CD4-positive, alpha-beta T cell treated with Interleukin-4 for 1 hour (primary cell): ENCODE data around the gene AAMP.
"Not testable (repeated sequence)": the region's sequence is repeated elsewhere in the genome, so short reads cannot be mapped to it uniquely, and the experiment has no call there.

Source experiments
- DNase-seq, 2 donors: peaks; one replicate each; pipeline ENCODE4 v3.0.0-alpha.2; 2020 to 2022

AAMP gene

GRCh38 chr2:218269900-218270720 lies at the start of gene AAMP, which contains the start of gene PNKD:
Gene AAMP, minus strand, starts transcription at chr2:218270137. Its CDS starts 51 bp downstream, at chr2:218270086.
Gene PNKD, plus strand, starts transcription at chr2:218270519. Its CDS starts 17 bp downstream, at chr2:218270536.
- peak; percentile 100 for DNase-seq

GRCh38 chr2:218318241-218318640 lies 48.3 kb upstream of the AAMP start:
- no peak for DNase-seq

- DNase-seq, result peak in 1 of 2 donors; percentile 20
Observed at GRCh38 chr2:218317835-218318234, 47.9 kb upstream of the AAMP start.

- DNase-seq, result no peak
Observed at GRCh38 chr2:218317303-218317630, 47.3 kb upstream of the AAMP start.

GRCh38 chr2:218315397-218315796 lies 45.5 kb upstream of the AAMP start:
- no peak for DNase-seq

GRCh38 chr2:218314764-218315163 lies 44.8 kb upstream of the AAMP start:
- not testable (repeated sequence) for DNase-seq

DNA sequence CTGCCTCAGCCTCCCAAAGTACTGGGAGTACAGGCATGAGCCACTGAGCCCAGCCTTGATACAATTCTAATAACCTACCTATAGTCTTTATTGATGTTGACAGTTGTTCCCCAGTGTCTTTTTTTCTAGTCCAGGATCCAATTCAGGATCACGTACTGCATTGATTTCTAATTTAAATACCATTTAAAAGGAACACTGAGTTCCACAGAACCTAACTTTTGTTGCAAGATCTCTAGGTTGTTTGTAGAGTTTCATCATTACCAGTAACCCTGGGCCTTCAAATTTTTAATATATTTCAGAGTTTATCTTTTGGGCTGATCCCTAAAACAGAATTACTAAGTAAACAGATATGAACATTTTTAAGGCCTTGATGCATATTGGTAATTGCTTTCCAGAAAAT lies 43.4 kb upstream of the AAMP start:
- no peak for DNase-seq

GRCh38 chr2:218312267-218312756 lies 42.4 kb upstream of the AAMP start:
- DNase-seq, result no peak

DNA sequence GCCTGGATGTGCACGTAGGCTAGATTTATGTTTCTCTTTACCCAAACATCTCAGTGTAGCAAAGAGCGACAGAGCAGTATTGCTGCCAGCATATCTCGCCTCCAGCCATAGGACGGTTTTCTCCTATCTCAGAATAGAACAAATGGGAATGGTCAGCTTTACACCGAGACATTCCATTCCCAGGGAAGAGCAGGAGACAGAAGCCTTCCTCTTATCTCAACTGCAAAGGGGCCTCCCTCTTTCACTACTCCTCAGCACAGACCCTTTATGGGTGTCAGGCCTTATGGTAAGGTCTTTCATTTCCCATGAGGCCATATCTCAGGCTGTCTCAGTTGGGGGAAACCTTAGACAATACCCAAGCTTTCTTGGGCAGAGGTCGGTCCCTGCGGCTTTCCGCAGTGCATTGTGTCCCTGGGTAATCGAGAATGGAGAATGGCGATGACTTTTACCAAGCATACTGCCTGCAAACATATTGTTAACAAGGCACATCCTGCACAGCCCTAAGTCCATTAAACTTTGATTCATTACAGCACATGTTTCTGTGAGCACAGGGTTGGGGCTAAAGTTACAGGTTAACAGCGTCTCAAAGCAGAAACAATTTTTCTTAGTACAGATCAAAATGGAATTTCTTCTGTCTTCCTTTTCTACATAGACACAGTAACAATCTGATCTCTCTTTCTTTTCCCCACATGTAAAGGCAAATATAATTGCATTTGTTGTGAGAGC lies 41.8 kb upstream of the AAMP start:
- not testable (repeated sequence) for DNase-seq

DNA sequence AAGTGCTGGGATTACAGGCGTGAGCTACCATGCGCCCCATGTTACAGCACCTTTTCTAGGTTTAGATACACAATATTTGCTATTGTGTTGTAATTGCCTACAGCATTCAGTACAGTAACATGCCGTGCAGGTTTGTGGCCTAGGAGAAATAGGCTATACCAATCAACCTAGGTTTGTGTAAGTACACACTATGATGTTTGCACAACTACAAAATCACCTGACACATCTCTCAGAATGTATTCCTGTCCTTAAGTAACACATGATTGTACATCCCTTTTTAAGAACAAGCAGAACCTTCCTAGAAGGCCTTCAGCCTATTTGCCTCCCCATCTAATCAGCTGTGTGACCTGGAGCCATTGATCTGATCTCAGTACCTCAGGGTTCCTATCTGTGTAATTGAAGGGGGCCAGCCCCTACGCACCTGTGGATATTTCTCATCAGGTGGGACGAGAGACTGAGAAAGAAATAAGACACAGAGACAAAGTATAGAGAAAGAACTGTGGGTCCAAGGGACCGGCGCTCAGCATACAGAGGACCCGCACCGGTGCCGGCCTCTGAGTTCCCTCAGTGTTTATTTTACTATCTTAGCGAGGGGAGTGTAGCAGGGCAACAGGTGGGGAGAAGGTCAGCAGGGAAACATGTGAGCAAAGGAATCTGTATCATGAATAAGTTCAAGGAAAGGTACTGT lies 41.1 kb upstream of the AAMP start:
- DNase-seq, result no peak

DNA sequence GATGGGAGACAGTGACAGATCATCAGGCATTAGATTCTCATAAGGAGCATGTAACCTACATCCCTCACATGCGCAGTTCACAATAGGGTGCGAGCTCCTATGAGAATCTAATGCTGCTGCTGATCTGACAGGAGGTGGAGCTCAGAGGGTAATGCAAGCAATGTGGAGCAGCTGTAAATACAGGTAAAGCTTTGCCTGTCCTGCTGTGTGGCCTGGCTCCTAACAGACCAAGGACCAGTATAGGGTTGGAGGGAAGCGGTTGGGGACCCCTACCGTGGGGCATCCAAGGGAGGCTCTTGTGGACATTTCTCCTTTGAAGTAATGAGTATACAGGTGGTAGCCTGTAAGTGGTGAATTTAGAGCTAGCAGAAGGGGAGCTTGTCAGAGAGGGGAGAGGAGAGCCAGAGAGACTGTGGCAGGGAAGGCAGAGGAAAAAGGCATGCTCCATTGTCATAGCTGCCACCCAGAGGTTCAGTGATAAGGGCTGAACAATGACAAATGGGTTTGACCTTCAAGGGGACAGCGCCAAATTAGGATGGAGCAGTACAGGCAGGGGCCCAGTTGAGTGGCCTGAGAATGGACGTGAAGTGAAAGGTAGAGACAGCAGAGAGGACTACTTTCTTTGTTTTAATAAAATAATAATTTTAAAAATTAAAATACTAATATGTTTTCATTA lies 37.6 kb upstream of the AAMP start:
- DNase-seq, result no peak

- no peak for DNase-seq
Observed at GRCh38 chr2:218306184-218306920, 36.4 kb upstream of the AAMP start.

GRCh38 chr2:218305383-218305782 lies 35.4 kb upstream of the AAMP start:
- DNase-seq, result no peak

DNA sequence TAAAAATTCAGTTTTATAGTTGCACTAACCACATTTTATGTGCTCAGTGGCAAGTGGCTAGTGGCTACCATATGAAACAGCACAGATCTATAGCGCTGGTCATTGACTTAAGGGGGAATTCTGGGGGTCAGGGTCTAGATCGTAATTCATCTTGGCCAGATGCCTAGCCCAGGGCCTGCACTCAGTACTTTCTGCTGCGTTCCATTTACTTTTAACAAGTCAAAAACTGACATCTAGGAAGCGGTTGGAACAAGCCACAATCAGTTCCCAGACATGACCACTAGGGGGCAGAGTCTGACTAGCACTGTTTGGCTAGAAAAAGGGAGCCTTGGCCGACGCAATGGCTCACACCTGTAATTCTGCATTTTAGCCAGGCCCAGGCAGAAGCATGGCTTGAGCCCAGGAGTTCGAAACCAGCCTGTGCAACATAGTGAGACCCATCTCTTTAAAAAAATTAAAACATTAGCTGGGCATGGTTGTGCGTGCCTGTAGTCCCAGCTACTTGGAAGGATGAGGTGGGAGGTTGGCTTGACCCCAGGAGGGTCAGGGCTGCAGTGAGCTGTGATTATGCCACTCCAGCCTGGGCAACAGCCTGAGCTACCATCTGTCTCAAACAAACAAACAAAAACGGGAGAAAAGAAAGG lies 31.4 kb upstream of the AAMP start:
- peak; percentile 89 to 91 for DNase-seq

DNA sequence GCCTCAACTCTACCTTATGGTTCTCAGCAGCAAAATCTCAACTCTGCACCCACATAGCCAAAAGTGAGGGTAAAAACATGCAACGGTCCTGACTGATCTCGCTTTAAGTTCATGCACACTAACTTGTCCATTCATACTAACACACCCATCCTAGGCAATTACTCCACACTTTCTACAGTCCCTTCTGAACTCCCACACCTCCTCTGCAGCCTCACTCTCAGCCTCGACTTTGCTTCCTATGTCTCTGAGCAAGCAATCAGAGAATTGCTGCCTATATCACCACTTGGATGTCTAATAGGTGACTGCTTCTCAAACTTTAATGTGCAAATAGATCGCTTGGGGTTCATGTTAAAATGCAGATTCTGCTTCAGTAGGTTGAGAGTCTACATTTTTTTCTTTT lies 30.2 kb upstream of the AAMP start:
- no peak for DNase-seq

- DNase-seq, result no peak
Observed at GRCh38 chr2:218298314-218298875, 28.5 kb upstream of the AAMP start.

GRCh38 chr2:218296847-218297246 lies 26.9 kb upstream of the AAMP start:
- DNase-seq, result no peak

DNA sequence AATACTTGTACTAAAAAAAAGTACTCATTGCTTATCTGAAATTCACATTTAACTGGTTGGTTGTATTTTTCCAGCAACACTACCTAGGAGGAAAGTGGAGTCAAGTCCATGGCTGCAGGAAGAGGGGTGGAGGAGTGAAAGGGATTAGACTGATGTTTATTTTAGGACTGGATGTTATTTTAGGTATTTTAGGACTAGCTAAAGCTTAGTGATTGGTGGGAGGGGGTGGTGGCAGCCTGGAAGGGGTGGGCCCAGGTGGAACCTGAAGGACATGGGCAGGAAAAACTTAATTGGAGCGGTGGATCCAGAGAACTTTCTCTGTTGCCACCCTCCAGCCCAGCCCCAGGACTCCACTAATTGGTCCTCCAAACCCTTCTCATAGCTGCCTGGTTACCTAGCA lies 26.3 kb upstream of the AAMP start:
- no peak for DNase-seq

GRCh38 chr2:218295029-218295428 lies 25.1 kb upstream of the AAMP start:
- no peak for DNase-seq

- DNase-seq, result no peak
Observed at GRCh38 chr2:218294430-218295022, 24.6 kb upstream of the AAMP start.
